C4-2B (cell line): ENCODE data around the gene EI24.

Experiments
- ZFX ChIP-seq: fragments of 450-650 bp; IDR thresholded peaks from 2 replicates; pipeline ENCODE4 v1.6.1; 2017
- TF ChIP-seq, protein P1 (sequence below): fragments of 450-650 bp; conservative IDR thresholded peaks from 2 replicates; pipeline ENCODE4 v1.5.1; 2017; ENCODE audit warnings: mild to moderate bottlenecking

DNA sequence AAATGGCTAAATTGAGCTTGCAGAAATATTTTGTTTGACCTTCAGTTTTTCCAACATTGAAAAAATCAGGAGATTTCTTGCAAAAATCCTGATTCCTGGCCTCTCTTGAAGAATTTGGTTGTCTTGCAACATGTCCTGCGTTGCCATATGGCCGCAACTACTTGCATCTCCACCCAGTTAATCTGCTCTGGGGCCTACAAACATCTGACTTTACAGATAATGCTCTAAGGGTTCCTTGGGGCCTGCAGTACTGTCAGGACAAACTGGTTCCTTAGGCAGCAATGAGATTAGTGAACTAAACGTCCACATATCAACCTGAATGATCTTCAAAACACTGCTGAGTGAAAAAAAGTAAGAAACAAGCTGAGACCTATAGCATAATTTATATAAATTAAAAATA, 36.6 kb upstream of the EI24 start:
- TF ChIP-seq, protein P1, sequence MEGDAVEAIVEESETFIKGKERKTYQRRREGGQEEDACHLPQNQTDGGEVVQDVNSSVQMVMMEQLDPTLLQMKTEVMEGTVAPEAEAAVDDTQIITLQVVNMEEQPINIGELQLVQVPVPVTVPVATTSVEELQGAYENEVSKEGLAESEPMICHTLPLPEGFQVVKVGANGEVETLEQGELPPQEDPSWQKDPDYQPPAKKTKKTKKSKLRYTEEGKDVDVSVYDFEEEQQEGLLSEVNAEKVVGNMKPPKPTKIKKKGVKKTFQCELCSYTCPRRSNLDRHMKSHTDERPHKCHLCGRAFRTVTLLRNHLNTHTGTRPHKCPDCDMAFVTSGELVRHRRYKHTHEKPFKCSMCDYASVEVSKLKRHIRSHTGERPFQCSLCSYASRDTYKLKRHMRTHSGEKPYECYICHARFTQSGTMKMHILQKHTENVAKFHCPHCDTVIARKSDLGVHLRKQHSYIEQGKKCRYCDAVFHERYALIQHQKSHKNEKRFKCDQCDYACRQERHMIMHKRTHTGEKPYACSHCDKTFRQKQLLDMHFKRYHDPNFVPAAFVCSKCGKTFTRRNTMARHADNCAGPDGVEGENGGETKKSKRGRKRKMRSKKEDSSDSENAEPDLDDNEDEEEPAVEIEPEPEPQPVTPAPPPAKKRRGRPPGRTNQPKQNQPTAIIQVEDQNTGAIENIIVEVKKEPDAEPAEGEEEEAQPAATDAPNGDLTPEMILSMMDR, result no peak
- TF ChIP-seq ZFX, result no peak
